Astrocyte (in vitro differentiated cells and primary cell): ENCODE measurements around the gene DSTN.

ENCODE experiments used
- CTCF ChIP-seq: IDR thresholded peaks from 2 replicates; pipeline ENCODE4 v1.5.1; 2011; ENCODE audit warnings: low read depth, mild to moderate bottlenecking, inconsistent platforms, low read length, moderate library complexity; ENCODE audit not compliant: insufficient read depth
- EZH2 ChIP-seq: IDR thresholded peaks from 2 replicates; pipeline ENCODE4 v1.6.1; 2012; ENCODE audit warnings: mild to moderate bottlenecking, low read length, inconsistent platforms; ENCODE audit not compliant: insufficient read depth

GRCh38 chr20:17643531-17644188 lies 73.8 kb downstream of the DSTN start:
- no peak for TF ChIP-seq CTCF
- no peak for TF ChIP-seq EZH2
